A673 (cell line): ENCODE results near the gene MICALL2.

Experiments used
- EZH2 ChIP-seq: fragments of 200-600 bp; sonication (generic); IDR thresholded peaks from 2 replicates; pipeline ENCODE4 v1.6.1; 2017; ENCODE audit warnings: borderline replicate concordance, low read depth, mild to moderate bottlenecking, mixed read lengths, antibody characterized with exemption, low read length; ENCODE audit not compliant: poor library complexity, severe bottlenecking
- TF ChIP-seq, protein P1 (sequence below): fragments of 300-800, 200-600 bp; sonication (generic); conservative IDR thresholded peaks from 2 replicates; pipeline ENCODE4 v1.5.1; 2017; ENCODE audit warnings: low read depth, mild to moderate bottlenecking, antibody characterized with exemption, low read length, moderate library complexity, mixed read lengths

- TF ChIP-seq, protein P1, sequence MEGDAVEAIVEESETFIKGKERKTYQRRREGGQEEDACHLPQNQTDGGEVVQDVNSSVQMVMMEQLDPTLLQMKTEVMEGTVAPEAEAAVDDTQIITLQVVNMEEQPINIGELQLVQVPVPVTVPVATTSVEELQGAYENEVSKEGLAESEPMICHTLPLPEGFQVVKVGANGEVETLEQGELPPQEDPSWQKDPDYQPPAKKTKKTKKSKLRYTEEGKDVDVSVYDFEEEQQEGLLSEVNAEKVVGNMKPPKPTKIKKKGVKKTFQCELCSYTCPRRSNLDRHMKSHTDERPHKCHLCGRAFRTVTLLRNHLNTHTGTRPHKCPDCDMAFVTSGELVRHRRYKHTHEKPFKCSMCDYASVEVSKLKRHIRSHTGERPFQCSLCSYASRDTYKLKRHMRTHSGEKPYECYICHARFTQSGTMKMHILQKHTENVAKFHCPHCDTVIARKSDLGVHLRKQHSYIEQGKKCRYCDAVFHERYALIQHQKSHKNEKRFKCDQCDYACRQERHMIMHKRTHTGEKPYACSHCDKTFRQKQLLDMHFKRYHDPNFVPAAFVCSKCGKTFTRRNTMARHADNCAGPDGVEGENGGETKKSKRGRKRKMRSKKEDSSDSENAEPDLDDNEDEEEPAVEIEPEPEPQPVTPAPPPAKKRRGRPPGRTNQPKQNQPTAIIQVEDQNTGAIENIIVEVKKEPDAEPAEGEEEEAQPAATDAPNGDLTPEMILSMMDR = no peak
- TF ChIP-seq EZH2 = no peak
Observed at GRCh38 chr7:1404460-1404809, 54.8 kb downstream of the MICALL2 start.
